Kidney (tissue), 14 donors: Measurements from ENCODE around the gene ZNF610. TPM values are rescaled to one million over a fixed set of nuclear protein-coding genes. Genes with fewer than 3 reads are reported as not detected.

Experiments
- DNase-seq, 5 donors: peaks; one replicate each; pipeline ENCODE4 v3.0.0-alpha.2; 2013 to 2020
- FAIRE-seq: peaks from 2 replicates; lab custom pipeline; 2012; peaks lifted over from hg19 to GRCh38; lab: Jason Lieb, UNC
- H3K27ac ChIP-seq, 2 donors: one replicate each; pipeline ENCODE4 v1.7.0; 2013; ENCODE audit warnings: low read depth in 2 of 2, low read length in 2 of 2, inconsistent platforms in 1 of 2
- H3K27me3 ChIP-seq: one replicate; pipeline ENCODE4 v1.7.1; 2013; ENCODE audit warnings: low read length, inconsistent platforms; ENCODE audit not compliant: control insufficient read depth, insufficient read depth
- H3K36me3 ChIP-seq, 3 donors: one replicate each; pipeline versions ENCODE4 v1.7.0 to v1.7.1; 2013; ENCODE audit warnings: low read length in 3 of 3, control low read depth in 1 of 3, inconsistent platforms in 1 of 3; ENCODE audit not compliant: insufficient read depth in 3 of 3, control insufficient read depth in 2 of 3
- H3K4me1 ChIP-seq, 3 donors: one replicate each; pipeline versions ENCODE4 v1.7.0 to v1.7.1; 2013; ENCODE audit warnings: low read length in 3 of 3, inconsistent platforms in 1 of 3, low read depth in 1 of 3; ENCODE audit not compliant: control insufficient read depth in 2 of 3, insufficient read depth in 2 of 3
- H3K4me3 ChIP-seq, 3 donors: one replicate each; pipeline versions ENCODE4 v1.7.0 to v1.8.1; 2013; ENCODE audit warnings: low read length in 3 of 3, control low read depth in 1 of 3, inconsistent platforms in 1 of 3
- H3K9ac ChIP-seq, 3 donors: one replicate each; pipeline versions ENCODE4 v1.7.0 to v1.7.1; 2013; ENCODE audit warnings: low read length in 3 of 3, control low read depth in 1 of 3, inconsistent platforms in 1 of 3
- H3K9me3 ChIP-seq, 3 donors: one replicate each; pipeline versions ENCODE4 v1.7.0 to v1.7.1; 2013; ENCODE audit warnings: low read length in 3 of 3, control low read depth in 1 of 3, inconsistent platforms in 1 of 3; ENCODE audit not compliant: control insufficient read depth in 2 of 3, insufficient read depth in 1 of 3
- intact Hi-C: fragments of 100-400 bp; cut with DNase I; formaldehyde crosslinking; loops from one replicate; pipeline ENCODE4 v1.11.1; 2022
- polyA plus RNA-seq: library from polyadenylated mRNA; stranded (reverse); fragments of 350-450 nt; fragmentation: Illumina TruSeq; extraction: RNeasy Lipid Tissue Mini Kit (QIAGEN cat#74804); gene quantifications from one replicate; pipeline ENCODE4 v1.2.3, GENCODE V29; 2014; ENCODE audit warnings: low read depth, low replicate concordance; ENCODE audit not compliant: insufficient read depth
- total RNA-seq: library from RNA; stranded (reverse); fragmentation: NEBNext Ultra II Directional; extraction: Animal tissue kit (Norgen Biotek cat#: 25700); gene quantifications from one replicate; pipeline ENCODE4 v1.2.1, GENCODE V29; 2021
- TF ChIP-seq, protein P1 (sequence below): IDR thresholded peaks from 3 replicates; pipeline ENCODE4 v1.5.1; 2012; ENCODE audit warnings: mild to moderate bottlenecking, moderate library complexity, borderline replicate concordance; ENCODE audit not compliant: insufficient read depth; ENCODE audit errors: extremely low read depth
- donor health status: control.
- donor health status: control.
- donor health status: control.
- donor health status: control.
- donor health status: control.
- donor health status: DM: yes; HTN: yes; CAD: no.
- donor health status: Normal renal cell carcinoma (clear cell type).

Gene ZNF610
- total and polyA plus RNA-seq, 2 donors from 2014 or later: 4.2 to 4.9 TPM

- H3K27ac ChIP-seq: peak overlapping the region in 1 of 2 donors; percentile 40
- peak in 2 of 5 donors; percentile 45 to 46 for DNase-seq
These were observed 62.0 kb downstream of the ZNF610 start for GRCh38 chr19:52398081-52398441.

DNA sequence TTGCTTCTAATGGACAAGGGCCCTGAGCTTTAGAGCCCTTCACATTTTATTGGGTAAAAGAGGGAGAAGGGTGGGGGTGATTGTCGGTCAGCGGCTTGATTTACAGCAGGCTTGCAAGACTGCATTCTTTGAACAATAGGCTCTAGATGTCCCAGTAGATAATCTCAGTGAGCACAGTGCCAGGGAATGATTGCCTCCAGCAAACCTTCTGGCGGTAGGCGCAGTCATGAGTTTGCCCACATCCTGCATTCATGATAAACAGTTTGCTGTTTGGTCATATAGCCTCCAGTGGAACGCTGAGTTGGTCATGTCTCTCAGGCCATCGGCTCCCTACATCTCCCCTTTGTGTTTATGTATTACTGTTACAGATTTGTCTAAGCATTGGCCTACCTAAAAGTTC lies 74.2 kb downstream of the ZNF610 start:
- no peak for FAIRE-seq
- H3K27ac ChIP-seq: no peak overlapping the region
- peaks cover 10 to 57% (median 46%) of the 10 kb centered on the region in 3 donors for H3K36me3 ChIP-seq

More at GRCh38 chr19:52398081-52398441, 62.0 kb downstream of the ZNF610 start:
- FAIRE-seq: no peak
- H3K9ac ChIP-seq: peak overlapping the region; percentile 60 to 79 (median 78)
- peaks cover 10 to 20% (median 18%) of the 10 kb centered on the region in 3 donors for H3K36me3 ChIP-seq
- TF ChIP-seq, protein P1, sequence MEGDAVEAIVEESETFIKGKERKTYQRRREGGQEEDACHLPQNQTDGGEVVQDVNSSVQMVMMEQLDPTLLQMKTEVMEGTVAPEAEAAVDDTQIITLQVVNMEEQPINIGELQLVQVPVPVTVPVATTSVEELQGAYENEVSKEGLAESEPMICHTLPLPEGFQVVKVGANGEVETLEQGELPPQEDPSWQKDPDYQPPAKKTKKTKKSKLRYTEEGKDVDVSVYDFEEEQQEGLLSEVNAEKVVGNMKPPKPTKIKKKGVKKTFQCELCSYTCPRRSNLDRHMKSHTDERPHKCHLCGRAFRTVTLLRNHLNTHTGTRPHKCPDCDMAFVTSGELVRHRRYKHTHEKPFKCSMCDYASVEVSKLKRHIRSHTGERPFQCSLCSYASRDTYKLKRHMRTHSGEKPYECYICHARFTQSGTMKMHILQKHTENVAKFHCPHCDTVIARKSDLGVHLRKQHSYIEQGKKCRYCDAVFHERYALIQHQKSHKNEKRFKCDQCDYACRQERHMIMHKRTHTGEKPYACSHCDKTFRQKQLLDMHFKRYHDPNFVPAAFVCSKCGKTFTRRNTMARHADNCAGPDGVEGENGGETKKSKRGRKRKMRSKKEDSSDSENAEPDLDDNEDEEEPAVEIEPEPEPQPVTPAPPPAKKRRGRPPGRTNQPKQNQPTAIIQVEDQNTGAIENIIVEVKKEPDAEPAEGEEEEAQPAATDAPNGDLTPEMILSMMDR: no peak
- peak overlapping the region; percentile 76 to 97 (median 93) for H3K4me3 ChIP-seq
- H3K27me3 ChIP-seq: no peaks in the 10 kb centered on the region
- H3K9me3 ChIP-seq: peaks cover 0 to 8% (median 4%) of the 10 kb centered on the region in 3 donors
- peaks cover 0 to 10% (median 6%) of the 10 kb centered on the region in 3 donors for H3K4me1 ChIP-seq
- intact Hi-C loops: no loop called here

DNA sequence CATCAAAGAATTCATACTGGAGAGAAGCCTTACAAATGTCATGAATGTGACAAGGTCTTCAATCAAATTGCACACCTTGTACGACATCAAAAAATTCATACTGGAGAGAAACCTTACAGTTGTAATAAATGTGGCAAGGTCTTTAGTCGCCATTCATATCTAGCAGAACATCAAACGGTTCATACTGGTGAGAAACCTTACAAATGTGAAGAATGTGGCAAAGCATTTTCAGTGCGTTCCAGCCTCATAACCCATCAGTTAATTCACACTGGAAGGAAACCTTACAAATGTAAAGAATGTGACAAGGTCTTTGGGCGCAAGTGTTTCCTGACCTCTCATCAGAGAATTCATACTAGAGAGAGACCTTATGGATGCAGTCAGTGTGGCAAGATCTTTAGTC lies 79.7 kb downstream of the ZNF610 start:
- Histone ChIP-seq H3K4me3 (peak overlapping the region in 1 of 3 donors; percentile 0), H3K4me1 (no peaks in the 10 kb centered on the region), H3K36me3 (peaks cover 0 to 20% (median 17%) of the 10 kb centered on the region in 3 donors), H3K27ac (no peak overlapping the region), H3K27me3 (no peaks in the 10 kb centered on the region), H3K9me3 (peaks cover 3 to 92% (median 48%) of the 10 kb centered on the region in 3 donors), H3K9ac (no peak overlapping the region)
- no peak for DNase-seq
- intact Hi-C loops: no loop called here
- FAIRE-seq: no peak
- TF ChIP-seq, protein P1: no peak

More for the DNA sequence above, 74.2 kb downstream of the ZNF610 start:
- Histone ChIP-seq H3K9ac (no peak overlapping the region), H3K4me1 (no peaks in the 10 kb centered on the region), H3K9me3 (peaks cover 2 to 75% (median 33%) of the 10 kb centered on the region in 3 donors), H3K4me3 (no peak overlapping the region), H3K27me3 (no peaks in the 10 kb centered on the region)
- intact Hi-C loops: no loop called here
- TF ChIP-seq, protein P1: no peak
- DNase-seq: no peak

Other genes with a start within 250 kb of the ZNF610 start
- gene ZNF841, start 240.5 kb upstream of the ZNF610 start, total RNA-seq: 28.5 TPM
- gene ZNF841, start 240.5 kb upstream of the ZNF610 start, polyA plus RNA-seq: 2.8 TPM
- 12.8 TPM for gene ZNF616, start 196.3 kb upstream of the ZNF610 start, total RNA-seq
- 3.2 TPM for gene ZNF616, start 196.3 kb upstream of the ZNF610 start, polyA plus RNA-seq
- 21.9 TPM for gene ZNF836, start 164.6 kb upstream of the ZNF610 start, total RNA-seq
- gene ZNF836, start 164.6 kb upstream of the ZNF610 start, polyA plus RNA-seq: 7.1 TPM
- gene PPP2R1A, start 146.2 kb upstream of the ZNF610 start, total RNA-seq: 314 TPM
- 346 TPM for gene PPP2R1A, start 146.2 kb upstream of the ZNF610 start, polyA plus RNA-seq
- 22.8 TPM for gene ZNF766, start 66.7 kb upstream of the ZNF610 start, total RNA-seq
- 8.4 TPM for gene ZNF766, start 66.7 kb upstream of the ZNF610 start, polyA plus RNA-seq
- gene ZNF480, start 39.1 kb upstream of the ZNF610 start, total RNA-seq: 13.2 TPM
- gene ZNF480, start 39.1 kb upstream of the ZNF610 start, polyA plus RNA-seq: 10.4 TPM
- gene ZNF880, start 33.7 kb downstream of the ZNF610 start, total RNA-seq: 27.2 TPM
- gene ZNF880, start 33.7 kb downstream of the ZNF610 start, polyA plus RNA-seq: 10.9 TPM
- gene ZNF528, start 61.6 kb downstream of the ZNF610 start, total RNA-seq: 32.0 TPM
- gene ZNF528, start 61.6 kb downstream of the ZNF610 start, polyA plus RNA-seq: 10.1 TPM
- gene ZNF534, start 92.9 kb downstream of the ZNF610 start, total RNA-seq: not detected
- gene ZNF534, start 92.9 kb downstream of the ZNF610 start, polyA plus RNA-seq: not detected
- gene ZNF578, start 117.3 kb downstream of the ZNF610 start, total RNA-seq: 3.7 TPM
- gene ZNF578, start 117.3 kb downstream of the ZNF610 start, polyA plus RNA-seq: 0.69 TPM
- gene ZNF808, start 191.4 kb downstream of the ZNF610 start, total RNA-seq: 35.8 TPM
- 3.4 TPM for gene ZNF808, start 191.4 kb downstream of the ZNF610 start, polyA plus RNA-seq
- 25.1 TPM for gene ZNF701, start 234.0 kb downstream of the ZNF610 start, total RNA-seq
- gene ZNF701, start 234.0 kb downstream of the ZNF610 start, polyA plus RNA-seq: 5.8 TPM